Nephron (organoid): ENCODE results near the gene MACROD2.

ENCODE experiments used
- H3K27ac Mint-ChIP-seq, 3 experiments: 2 replicates each; pipeline ENCODE4 v1.8.0; 2020; ENCODE audit warnings: mixed read lengths in 3 of 3, mild to moderate bottlenecking in 2 of 3, moderate library complexity in 1 of 3
- H3K27me3 Mint-ChIP-seq: 2 replicates; pipeline ENCODE4 v1.8.0; 2021; ENCODE audit warnings: low read depth, mild to moderate bottlenecking, moderate library complexity, mixed read lengths
- H3K36me3 Mint-ChIP-seq: 2 replicates; pipeline ENCODE4 v1.8.0; 2020; ENCODE audit warnings: low read depth, mixed read lengths
- H3K4me1 Mint-ChIP-seq: 2 replicates; pipeline ENCODE4 v1.8.0; 2020; ENCODE audit warnings: mixed read lengths
- H3K4me3 Mint-ChIP-seq, 3 experiments: 2 replicates each; pipeline ENCODE4 v1.8.0; 2020; ENCODE audit warnings: mild to moderate bottlenecking in 3 of 3, mixed read lengths in 3 of 3, moderate library complexity in 2 of 3
- H3K9me3 Mint-ChIP-seq: 2 replicates; pipeline ENCODE4 v1.8.0; 2020; ENCODE audit warnings: mixed read lengths
- TF ChIP-seq, protein P1 (sequence below), 3 experiments: fragments of 200-600 bp; sonication (generic); IDR thresholded peaks; one replicate each; pipeline ENCODE4 v1.5.0; 2021; ENCODE audit warnings: antibody characterized with exemption in 3 of 3; ENCODE audit not compliant: unreplicated experiment in 3 of 3

The MACROD2 gene

DNA sequence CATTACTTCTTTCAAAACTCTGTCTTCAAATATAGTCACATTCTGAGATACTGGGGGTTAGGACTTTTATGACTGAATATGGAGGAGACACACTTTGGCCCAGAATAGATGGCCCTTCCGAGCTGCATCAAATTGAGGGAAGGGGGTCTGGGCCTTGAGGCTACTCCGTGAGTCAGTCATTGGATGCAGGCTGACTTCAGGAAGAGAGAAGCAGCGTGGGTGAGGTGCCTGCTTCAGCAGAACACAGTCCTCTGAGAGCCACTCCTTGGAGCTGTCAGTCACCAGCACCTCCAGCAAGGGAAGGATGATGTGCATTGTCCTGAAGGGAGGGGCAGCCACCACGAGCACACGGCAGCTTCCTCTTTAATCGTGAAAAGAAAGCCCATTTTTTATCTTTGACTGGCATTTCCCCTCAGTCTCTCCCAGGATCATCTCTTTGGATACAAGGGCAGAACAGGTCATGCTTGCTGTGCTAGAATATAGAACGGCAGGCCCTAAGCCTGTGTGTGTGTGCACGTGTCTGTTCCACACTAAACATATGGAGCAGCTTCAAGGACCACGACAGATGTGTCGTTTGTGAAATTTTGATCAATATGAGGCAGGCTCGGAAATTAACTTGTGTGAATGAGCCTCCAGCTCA, 1856.4 kb downstream of the MACROD2 start:
- H3K9me3 Mint-ChIP-seq, result peaks cover 13% of the 10 kb centered on the region
- H3K27me3 Mint-ChIP-seq, result no peaks in the 10 kb centered on the region
- H3K4me3 Mint-ChIP-seq, result no peak overlapping the region
- no peaks in the 10 kb centered on the region for H3K36me3 Mint-ChIP-seq
- no peak overlapping the region for H3K27ac Mint-ChIP-seq
- TF ChIP-seq, protein P1, sequence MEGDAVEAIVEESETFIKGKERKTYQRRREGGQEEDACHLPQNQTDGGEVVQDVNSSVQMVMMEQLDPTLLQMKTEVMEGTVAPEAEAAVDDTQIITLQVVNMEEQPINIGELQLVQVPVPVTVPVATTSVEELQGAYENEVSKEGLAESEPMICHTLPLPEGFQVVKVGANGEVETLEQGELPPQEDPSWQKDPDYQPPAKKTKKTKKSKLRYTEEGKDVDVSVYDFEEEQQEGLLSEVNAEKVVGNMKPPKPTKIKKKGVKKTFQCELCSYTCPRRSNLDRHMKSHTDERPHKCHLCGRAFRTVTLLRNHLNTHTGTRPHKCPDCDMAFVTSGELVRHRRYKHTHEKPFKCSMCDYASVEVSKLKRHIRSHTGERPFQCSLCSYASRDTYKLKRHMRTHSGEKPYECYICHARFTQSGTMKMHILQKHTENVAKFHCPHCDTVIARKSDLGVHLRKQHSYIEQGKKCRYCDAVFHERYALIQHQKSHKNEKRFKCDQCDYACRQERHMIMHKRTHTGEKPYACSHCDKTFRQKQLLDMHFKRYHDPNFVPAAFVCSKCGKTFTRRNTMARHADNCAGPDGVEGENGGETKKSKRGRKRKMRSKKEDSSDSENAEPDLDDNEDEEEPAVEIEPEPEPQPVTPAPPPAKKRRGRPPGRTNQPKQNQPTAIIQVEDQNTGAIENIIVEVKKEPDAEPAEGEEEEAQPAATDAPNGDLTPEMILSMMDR (IDR thresholded peaks at IDR 0.05; ENCODE audit: unreplicated experiment in 3 of 3), result no peak
- H3K4me1 Mint-ChIP-seq, result peaks cover 43% of the 10 kb centered on the region

DNA sequence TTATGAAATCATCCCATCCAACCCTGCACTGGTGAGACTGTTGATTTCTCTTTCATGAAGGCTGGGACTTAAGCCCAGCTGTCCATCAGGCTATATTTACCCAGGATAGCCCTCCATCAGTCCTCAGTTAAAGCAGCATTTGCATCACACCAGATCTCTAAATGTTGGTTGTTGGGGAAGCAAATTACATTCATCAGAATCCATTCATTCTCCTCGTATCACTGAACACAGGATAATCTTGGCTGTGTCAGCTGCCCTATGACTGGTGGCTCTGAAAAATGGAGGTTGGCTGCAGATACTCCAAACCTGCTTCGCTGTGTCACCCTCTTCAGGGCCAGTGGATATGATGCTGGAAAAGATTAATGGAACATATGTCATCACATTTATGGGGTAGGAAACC, 1859.6 kb downstream of the MACROD2 start:
- Mint-ChIP-seq H3K4me3 (peak overlapping the region in 1 of 3 experiments; percentile 23), H3K9me3 (peaks cover 11% of the 10 kb centered on the region), H3K36me3 (no peaks in the 10 kb centered on the region), H3K27me3 (peaks cover 4% of the 10 kb centered on the region), H3K4me1 (peaks cover 34% of the 10 kb centered on the region), H3K27ac (peak overlapping the region; percentile 60 to 64 (median 62))
- TF ChIP-seq, protein P1 (IDR thresholded peaks at IDR 0.05; ENCODE audit: unreplicated experiment in 3 of 3), result no peak

DNA sequence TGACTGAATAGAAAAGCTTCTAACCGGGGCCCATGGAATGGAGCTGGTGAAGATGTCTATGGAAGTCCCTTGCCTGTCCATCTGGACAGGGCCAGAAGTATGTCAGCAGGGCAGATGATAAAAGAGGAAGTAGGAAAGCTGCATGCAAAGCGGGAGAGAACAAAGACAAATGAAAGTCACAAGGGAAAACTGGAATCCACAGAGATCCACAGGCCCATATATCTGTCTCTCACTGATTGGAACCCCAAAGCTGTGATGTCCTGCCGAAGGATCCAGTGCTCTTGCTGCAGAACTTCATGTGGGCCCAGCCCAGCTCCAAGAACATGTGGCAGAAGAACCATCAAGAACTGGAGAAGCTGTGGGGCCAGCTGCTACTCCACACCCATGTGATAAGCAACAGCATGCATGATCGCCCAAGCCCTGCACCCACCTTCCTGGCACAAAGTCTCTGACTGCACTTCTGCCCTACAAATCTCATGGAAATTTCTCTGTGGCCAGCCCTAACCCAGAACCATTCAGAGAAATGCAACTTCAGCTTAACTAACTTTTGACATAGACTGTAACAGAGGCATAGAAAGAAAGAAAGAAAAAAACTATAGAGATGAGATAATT, 1862.0 kb downstream of the MACROD2 start:
- H3K27me3 Mint-ChIP-seq, result peaks cover 4% of the 10 kb centered on the region
- TF ChIP-seq, protein P1 (IDR thresholded peaks at IDR 0.05; ENCODE audit: unreplicated experiment in 3 of 3), result no peak
- no peaks in the 10 kb centered on the region for H3K9me3 Mint-ChIP-seq
- H3K36me3 Mint-ChIP-seq, result no peaks in the 10 kb centered on the region
- H3K4me1 Mint-ChIP-seq, result peaks cover 34% of the 10 kb centered on the region
- H3K27ac Mint-ChIP-seq, result no peak overlapping the region
- no peak overlapping the region for H3K4me3 Mint-ChIP-seq

DNA sequence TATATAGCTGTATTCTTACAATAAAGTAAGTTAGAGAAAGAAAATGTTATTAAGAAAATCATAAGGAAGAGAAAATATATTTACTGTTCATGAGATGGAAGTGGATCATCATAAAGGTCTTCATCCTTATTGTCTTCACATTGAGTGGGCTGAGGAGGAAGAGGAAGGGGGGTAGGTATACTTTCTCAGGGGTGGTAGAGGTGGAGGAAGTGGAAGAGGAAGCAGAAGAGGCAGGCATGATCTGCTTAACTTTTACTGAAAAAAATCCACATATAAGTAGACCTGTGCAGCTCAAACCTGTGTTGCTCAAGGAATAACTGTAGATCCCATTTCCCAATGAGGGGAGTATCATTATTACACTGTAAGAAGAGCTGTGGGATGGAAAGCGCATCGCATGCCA, 1863.7 kb downstream of the MACROD2 start:
- TF ChIP-seq, protein P1 (IDR thresholded peaks at IDR 0.05; ENCODE audit: unreplicated experiment in 3 of 3), result no peak
- no peak overlapping the region for H3K27ac Mint-ChIP-seq
- no peaks in the 10 kb centered on the region for H3K36me3 Mint-ChIP-seq
- no peaks in the 10 kb centered on the region for H3K9me3 Mint-ChIP-seq
- H3K27me3 Mint-ChIP-seq, result peaks cover 4% of the 10 kb centered on the region
- H3K4me3 Mint-ChIP-seq, result no peak overlapping the region
- peaks cover 29% of the 10 kb centered on the region for H3K4me1 Mint-ChIP-seq

DNA sequence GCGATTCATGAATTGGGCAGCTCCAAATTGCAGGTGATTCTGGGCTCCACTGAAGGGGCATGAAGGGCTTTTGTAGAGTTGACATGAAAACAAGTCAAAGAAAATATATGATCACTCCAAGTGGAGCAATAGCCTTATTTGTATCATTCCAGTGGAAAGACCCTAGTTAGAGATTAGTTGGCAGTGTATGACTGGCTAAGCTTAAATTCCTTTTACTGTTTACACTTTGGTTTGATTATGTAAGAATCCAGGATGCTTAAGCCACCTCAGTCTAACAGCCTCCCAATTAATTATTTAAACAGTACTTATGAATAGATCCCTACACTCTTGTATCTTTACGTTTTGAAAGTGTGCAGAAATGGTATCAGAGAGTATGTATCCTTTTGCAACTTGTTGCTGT, 1865.5 kb downstream of the MACROD2 start:
- H3K27ac Mint-ChIP-seq, result no peak overlapping the region
- TF ChIP-seq, protein P1 (IDR thresholded peaks at IDR 0.05; ENCODE audit: unreplicated experiment in 3 of 3), result no peak
- peaks cover 17% of the 10 kb centered on the region for H3K4me1 Mint-ChIP-seq
- no peaks in the 10 kb centered on the region for H3K9me3 Mint-ChIP-seq
- no peaks in the 10 kb centered on the region for H3K36me3 Mint-ChIP-seq
- no peak overlapping the region for H3K4me3 Mint-ChIP-seq
- peaks cover 9% of the 10 kb centered on the region for H3K27me3 Mint-ChIP-seq

DNA sequence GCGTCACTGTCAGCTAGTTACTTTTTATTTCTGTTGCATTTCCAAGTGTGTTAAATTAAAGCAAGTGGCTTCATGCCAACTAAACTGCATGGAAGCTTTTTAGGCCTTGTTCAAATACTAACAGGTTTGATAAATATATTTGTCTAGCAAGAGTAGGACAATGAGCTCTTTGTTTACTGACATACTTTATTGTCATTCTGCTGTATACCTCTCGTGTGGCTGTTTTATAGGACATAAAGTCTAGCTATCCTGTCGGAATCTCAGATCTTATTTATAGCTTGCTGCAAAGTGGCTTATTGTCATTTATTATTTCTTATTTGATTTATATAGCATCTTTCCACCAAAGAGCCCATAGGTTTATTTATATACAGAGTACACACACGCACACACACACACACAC, 1866.9 kb downstream of the MACROD2 start:
- peaks cover 7% of the 10 kb centered on the region for H3K27me3 Mint-ChIP-seq

More for the DNA sequence above, 1866.9 kb downstream of the MACROD2 start:
- H3K4me1 Mint-ChIP-seq, result peaks cover 15% of the 10 kb centered on the region
- peak overlapping the region in 1 of 3 experiments; percentile 32 for H3K27ac Mint-ChIP-seq
- H3K4me3 Mint-ChIP-seq, result no peak overlapping the region
- H3K9me3 Mint-ChIP-seq, result no peaks in the 10 kb centered on the region
- TF ChIP-seq, protein P1 (IDR thresholded peaks at IDR 0.05; ENCODE audit: unreplicated experiment in 3 of 3), result no peak
- no peaks in the 10 kb centered on the region for H3K36me3 Mint-ChIP-seq
